ENCODE measurements around the gene PDXDC1.
"Not testable (repeated sequence)": the region's sequence is repeated elsewhere in the genome, so short reads cannot be mapped to it uniquely, and the experiment has no call there.

PDXDC1 gene

DNA sequence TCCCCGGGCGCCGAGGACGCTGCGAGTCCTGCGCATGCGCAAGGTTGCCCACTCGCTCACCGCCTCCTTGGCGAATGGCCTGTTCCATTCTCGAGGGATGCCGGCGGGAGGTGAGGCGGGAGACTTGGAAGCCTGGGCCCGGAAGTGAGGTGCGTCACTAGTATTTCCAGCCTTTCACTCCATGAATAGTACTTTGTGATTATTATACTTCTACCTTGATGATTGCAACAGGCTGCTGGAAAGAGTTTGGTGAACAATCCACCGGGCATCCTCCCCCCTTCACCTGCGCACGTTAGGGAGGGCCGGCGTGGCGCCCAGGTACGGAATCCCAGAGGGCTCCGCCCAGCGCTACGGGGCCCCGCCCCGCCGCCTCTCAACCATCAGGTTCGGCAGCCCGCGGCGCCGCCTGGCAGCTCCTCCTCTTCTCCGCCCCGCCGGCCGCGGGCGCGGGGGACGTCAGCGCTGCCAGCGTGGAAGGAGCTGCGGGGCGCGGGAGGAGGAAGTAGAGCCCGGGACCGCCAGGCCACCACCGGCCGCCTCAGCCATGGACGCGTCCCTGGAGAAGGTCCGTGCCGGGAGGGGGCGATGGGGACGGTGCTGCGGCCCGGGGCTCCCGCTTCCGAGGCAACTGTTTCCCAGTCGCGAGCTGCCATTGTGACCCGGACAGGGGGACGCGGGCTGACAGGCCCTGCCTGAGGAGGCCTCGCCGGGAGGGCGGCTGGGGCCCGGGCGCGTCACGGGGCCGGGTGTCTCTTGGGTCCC is at the start of gene PDXDC1:
TSS of gene PDXDC1 (plus strand) at position 371 of the 762 bp plus-strand sequence. CDS start at position 545, 174 bp downstream.
- DNase-seq (ENCODE audit: low read depth in 2 of 2) = peak; percentile 95 to 98

- DNase-seq (ENCODE audit: low read depth in 2 of 2) = not testable (repeated sequence)
Measured at GRCh38 chr16:14928064-14928714, 46.6 kb upstream of the PDXDC1 start.

- DNase-seq (ENCODE audit: low read depth in 2 of 2) = not testable (repeated sequence)
Measured at GRCh38 chr16:14929176-14929575, 45.6 kb upstream of the PDXDC1 start.

GRCh38 chr16:14930246-14930645 is 44.6 kb upstream of the PDXDC1 start:
- DNase-seq (ENCODE audit: low read depth in 2 of 2) = not testable (repeated sequence)

DNA sequence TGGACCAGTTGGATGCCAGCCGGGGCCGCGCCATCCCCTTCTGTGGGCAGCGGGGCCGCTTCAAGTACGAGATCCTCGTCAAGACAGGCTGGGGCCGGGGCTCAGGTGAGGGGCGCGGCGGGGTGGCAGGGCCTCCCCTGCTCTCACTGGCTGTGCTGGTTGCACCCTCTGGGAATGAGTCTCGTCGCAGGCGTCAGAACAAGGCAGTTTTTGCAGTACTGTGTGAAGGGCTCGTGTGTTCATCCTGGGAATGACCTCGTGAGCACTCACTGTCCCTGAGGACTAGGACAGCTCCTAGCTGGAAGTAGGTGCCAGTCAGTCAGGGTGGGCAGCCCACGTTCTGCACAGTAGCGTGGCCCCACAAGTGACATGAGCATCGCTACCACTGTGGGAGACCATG is 43.9 kb upstream of the PDXDC1 start:
- not testable (repeated sequence) for DNase-seq (ENCODE audit: low read depth in 2 of 2)

DNA sequence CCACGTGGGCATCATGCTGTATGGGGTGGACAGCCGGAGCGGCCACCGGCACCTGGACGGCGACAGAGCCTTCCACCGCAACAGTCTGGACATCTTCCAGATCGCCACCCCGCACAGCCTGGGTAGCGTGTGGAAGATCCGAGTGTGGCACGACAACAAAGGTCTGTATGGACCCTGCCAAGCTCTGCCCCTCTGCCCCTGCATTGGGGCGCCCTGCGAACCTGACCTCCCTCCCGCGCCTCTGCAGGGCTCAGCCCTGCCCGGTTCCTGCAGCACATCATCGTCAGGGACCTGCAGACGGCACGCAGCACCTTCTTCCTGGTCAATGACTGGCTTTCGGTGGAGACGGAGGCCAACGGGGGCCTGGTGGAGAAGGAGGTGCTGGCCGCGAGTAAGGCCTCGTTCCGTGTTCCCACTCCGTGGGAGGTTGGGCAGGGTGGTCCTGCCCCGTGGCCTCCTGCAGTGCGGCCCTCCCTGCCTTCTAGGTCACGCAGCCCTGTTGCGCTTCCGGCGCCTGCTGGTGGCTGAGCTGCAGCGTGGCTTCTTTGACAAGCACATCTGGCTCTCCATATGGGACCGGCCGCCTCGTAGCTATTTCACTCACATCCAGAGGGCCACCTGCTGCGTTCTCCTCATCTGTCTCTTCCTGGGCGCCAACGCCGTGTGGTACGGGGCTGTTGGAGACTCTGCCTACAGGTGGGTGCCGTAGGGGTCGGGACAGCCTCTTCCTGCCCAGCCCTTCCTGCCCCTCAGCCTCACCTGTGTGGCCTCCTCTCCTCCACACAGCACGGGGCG is 42.0 kb upstream of the PDXDC1 start:
- not testable (repeated sequence) for DNase-seq (ENCODE audit: low read depth in 2 of 2)

- not testable (repeated sequence) for DNase-seq (ENCODE audit: low read depth in 2 of 2)
Measured at GRCh38 chr16:14937143-14937542, 37.7 kb upstream of the PDXDC1 start, which contains the start of gene NPIPA1. Gene NPIPA1 (plus strand): TSS chr16:14937443. CDS start chr16:14937443, 0 bp downstream.

DNA sequence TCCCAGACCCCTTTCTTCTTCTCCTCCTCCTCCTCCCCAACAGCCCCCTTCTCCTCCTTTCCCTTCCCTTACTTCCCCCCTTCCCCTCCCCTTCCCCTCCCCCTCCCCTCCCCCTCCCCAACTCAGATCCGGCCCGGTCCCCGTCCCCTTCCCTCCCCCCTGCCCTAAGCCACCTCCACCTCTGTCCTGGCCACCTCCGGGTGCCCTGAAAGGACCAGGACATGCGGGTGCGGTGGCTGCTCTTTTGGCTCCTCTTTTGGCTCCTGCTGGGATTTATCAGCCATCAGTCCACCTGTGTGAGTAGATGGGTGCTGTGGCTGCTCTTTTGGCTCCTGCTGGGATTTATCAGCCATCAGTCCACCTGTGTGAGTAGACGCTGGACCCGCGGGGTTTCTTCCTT is 36.8 kb upstream of the PDXDC1 start:
- DNase-seq (ENCODE audit: low read depth in 2 of 2) = not testable (repeated sequence)

GRCh38 chr16:14942686-14943085 is 32.1 kb upstream of the PDXDC1 start:
- DNase-seq (ENCODE audit: low read depth in 2 of 2) = not testable (repeated sequence)

DNA sequence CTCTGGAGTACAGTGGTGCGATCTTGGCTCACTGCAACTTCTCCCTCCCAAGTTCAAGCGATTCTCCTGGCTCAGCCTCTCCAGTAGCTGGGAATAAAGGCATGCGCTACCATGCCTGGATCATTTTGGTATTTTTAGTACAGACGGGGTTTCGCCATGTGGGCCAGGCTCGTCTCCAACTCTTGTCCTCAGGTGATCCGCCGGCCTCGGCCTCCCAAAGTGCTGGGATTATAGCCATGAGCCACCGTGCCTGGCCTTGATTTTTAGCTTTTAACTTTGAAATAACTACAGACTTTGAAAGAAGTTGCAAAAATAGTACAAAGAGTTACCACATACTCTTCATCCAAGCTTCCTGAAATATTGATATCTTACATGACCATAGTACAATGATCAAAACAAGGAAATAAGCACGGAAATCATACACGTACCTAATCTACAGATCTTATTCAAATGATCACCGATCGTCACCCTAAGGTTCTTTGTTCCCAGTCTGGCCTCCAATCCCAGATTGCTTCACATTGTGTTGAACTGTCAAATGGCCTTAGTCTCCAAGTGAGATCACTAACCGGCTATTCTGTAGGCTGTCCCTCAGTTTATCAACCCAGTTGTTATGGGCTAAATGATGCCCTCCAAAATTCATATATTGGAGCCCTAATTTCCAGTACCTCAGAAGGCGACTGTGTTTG is 19.1 kb upstream of the PDXDC1 start:
- no peak for DNase-seq (ENCODE audit: low read depth in 2 of 2)

DNA sequence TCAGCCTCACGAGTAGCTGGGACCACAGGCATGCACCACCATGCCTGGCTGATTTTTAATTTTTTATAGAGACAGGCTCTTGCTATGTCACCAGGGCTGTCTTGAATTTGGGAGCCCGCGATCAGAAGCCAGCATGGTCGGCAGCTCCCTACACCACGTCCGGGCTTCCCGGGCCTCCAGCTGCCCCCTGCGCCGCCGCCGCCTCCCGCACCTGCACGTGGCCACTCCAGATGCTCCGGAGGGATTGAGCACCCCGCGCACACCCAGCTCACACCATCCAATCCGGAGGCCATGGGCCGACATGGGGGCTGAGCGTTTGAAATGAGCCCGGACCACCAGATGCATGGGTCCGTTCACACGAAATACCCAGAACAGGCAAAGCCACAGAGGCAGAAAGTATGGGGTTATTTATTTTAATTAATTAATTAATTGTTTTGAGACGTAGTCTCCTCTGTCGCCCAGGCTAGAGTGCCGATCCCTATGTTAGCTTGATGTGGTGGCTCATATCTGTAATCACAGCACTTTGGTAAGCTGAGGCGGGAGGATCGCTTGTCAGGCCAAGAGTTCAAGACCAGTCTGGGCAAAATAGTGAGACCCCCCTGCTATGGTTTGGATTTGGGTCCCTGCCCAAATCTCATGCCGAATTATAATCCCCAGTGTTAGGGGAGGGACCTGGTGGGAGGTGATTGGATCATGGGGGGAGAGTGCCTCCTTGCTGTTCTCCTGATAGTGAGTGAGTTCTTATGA is 17.1 kb upstream of the PDXDC1 start:
- DNase-seq (ENCODE audit: low read depth in 2 of 2) = no peak

- DNase-seq (ENCODE audit: low read depth in 2 of 2) = no peak
Measured at GRCh38 chr16:14958323-14958600, 16.6 kb upstream of the PDXDC1 start.

GRCh38 chr16:14958970-14959369 is 15.9 kb upstream of the PDXDC1 start:
- no peak for DNase-seq (ENCODE audit: low read depth in 2 of 2)

DNA sequence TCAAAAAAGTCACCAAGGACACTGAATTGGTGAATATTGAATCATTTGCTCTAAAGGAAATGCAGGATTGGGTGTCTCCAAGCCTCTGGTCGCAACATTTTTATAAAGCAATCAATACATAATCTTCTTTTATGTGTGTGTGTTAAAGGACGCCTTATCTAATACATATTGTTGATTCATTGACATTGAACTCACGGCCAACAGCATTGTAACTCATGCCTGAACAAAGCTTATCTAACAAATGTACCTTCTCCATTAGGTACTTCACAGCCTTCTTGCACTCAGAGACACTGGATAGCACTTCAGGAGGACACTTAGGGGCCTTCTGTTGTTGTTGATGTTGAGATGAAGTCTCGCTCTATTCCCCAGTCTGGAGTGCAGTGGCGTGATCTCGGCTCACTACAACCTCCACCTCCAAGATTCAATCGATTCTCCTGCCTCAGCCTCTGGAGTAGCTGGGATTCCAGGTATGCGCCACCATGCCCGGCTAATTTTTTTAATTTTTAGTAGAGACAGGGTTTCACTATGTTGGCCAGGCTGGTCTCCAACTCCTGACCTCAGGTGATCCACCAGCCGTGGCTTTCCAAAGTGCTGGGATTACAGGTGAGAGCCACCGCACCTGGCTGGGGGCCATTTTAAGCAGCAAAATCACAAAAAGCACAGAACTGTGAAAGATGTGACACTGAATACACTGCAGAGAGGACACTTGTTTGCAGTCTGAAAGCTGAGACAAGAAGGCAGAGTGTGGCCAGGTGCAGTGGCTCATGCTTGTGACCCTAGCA is 13.2 kb upstream of the PDXDC1 start:
- DNase-seq (ENCODE audit: low read depth in 2 of 2) = no peak

DNA sequence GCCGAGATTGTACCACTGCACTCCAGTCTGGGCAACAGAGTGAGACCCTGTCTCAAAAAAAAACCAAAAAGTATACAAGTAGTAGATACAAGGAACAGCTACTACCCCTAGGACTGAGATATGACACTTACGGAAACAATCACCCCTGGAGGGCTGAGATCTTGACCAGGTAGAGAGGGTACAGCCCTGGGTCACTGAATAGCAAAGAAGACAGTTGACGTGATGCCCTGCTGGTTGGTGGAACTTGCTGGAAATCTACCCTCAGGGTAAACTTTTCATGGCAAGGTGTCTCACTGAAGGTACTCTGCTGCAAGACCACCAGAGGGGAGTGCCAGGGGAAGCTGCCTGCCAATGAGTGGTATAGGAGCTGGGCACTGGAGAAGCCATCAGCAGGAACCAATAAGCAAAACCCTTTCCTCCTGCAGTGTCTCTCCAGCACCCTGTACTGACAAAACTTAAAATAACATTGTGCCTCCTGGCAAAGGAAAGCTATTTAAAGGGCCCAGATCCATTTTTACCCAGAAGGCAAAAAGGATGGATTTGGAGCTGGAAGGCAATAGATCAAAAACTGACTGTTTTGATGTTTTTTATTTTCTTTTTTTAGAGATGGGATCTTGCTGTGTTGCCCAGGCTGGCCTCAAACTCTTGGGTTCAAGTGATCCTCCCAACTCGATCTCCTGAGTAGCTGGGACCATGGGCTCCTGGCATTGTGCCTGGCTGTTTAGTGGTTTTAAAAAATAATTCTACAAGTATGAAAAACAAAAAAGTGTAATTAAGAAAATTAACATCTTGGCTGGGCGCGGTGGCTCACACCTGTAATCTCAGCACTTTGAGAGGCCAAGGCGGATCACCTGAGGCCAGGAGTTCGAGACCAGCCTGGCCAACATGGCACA is 11.3 kb upstream of the PDXDC1 start:
- DNase-seq (ENCODE audit: low read depth in 2 of 2) = no peak

- no peak for DNase-seq (ENCODE audit: low read depth in 2 of 2)
Measured at GRCh38 chr16:14965328-14965727, 9.5 kb upstream of the PDXDC1 start.

- DNase-seq (ENCODE audit: low read depth in 2 of 2) = not testable (repeated sequence)
Measured at GRCh38 chr16:14969795-14970194, 5.0 kb upstream of the PDXDC1 start.

GRCh38 chr16:14971621-14972228 is 3.1 kb upstream of the PDXDC1 start:
- not testable (repeated sequence) for DNase-seq (ENCODE audit: low read depth in 2 of 2)

- DNase-seq (ENCODE audit: low read depth in 2 of 2) = not testable (repeated sequence)
Measured at GRCh38 chr16:14973785-14974322, 972 bp upstream of the PDXDC1 start.
